ENCODE results near the gene PLLP.

- TF ChIP-seq SNIP1 (IDR thresholded peaks at IDR 0.05; ENCODE audit: low read depth) (no peak), ELK1 (CRISPR knock-in tag; IDR thresholded peaks at IDR 0.05) (no peak), ZFX (CRISPR knock-in tag; IDR thresholded peaks at IDR 0.05) (no peak), MEF2D (tag; conservative IDR thresholded peaks at IDR 0.05; ENCODE audit: low read depth) (no peak), CBX5 (IDR thresholded peaks at IDR 0.05; ENCODE audit: borderline replicate concordance, low read depth) (no peak), HDAC1 (IDR thresholded peaks at IDR 0.05) (no peak), TBP (optimal IDR thresholded peaks at IDR 0.05; ENCODE audit: low read depth, low read length) (no peak), TARDBP (IDR thresholded peaks at IDR 0.05) (no peak), E2F5 (CRISPR knock-in tag; IDR thresholded peaks at IDR 0.05) (no peak), MBD1 (CRISPR knock-in tag; IDR thresholded peaks at IDR 0.05) (no peak)
Measured at GRCh38 chr16:57324749-57325148, 40.3 kb upstream of the PLLP start.

Measured in K562 (cell line).